OCI-LY1 (cell line): ENCODE results near the gene TPM1.

Experiments used
- EZH2 ChIP-seq: fragments of 200-600 bp; sonication (generic), shearing (Covaris generic); IDR thresholded peaks from 2 replicates; pipeline ENCODE4 v1.8.0; 2017; ENCODE audit warnings: borderline replicate concordance, mixed run types, mild to moderate bottlenecking, antibody characterized with exemption, low read length, moderate library complexity, mixed read lengths
- TF ChIP-seq, protein P1 (sequence below): fragments of 200-600 bp; sonication (generic), shearing (Covaris generic); IDR thresholded peaks from 2 replicates; pipeline ENCODE4 v1.5.1; 2017; ENCODE audit warnings: mild to moderate bottlenecking, antibody characterized with exemption, low read length, moderate library complexity, mixed read lengths

DNA sequence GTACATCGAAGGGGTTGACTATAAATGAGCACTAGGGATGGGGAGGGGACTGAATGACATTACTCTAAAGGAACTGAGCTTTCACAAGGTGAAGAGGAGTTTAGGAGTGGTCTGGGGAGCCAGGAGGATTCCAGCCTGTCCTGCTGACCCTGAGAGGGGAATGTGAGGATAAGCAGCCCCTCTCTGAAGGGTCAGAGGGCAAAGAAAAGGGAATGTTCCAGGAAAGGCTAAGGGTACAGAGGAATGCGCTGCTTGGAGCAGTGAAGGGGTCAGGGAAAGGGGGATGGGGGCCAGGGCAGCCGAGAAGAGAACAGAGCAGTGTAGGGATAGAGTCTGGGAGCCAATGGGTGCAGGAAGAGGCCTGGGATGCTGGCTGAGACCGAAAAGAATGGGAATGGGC lies 28.0 kb upstream of the TPM1 start:
- TF ChIP-seq, protein P1, sequence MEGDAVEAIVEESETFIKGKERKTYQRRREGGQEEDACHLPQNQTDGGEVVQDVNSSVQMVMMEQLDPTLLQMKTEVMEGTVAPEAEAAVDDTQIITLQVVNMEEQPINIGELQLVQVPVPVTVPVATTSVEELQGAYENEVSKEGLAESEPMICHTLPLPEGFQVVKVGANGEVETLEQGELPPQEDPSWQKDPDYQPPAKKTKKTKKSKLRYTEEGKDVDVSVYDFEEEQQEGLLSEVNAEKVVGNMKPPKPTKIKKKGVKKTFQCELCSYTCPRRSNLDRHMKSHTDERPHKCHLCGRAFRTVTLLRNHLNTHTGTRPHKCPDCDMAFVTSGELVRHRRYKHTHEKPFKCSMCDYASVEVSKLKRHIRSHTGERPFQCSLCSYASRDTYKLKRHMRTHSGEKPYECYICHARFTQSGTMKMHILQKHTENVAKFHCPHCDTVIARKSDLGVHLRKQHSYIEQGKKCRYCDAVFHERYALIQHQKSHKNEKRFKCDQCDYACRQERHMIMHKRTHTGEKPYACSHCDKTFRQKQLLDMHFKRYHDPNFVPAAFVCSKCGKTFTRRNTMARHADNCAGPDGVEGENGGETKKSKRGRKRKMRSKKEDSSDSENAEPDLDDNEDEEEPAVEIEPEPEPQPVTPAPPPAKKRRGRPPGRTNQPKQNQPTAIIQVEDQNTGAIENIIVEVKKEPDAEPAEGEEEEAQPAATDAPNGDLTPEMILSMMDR, result no peak
- no peak for TF ChIP-seq EZH2
